Measurements from ENCODE around the gene GIPC2.
"Not testable (repeated sequence)": the region's sequence is repeated elsewhere in the genome, so short reads cannot be mapped to it uniquely, and the experiment has no call there.

GIPC2 gene

DNA sequence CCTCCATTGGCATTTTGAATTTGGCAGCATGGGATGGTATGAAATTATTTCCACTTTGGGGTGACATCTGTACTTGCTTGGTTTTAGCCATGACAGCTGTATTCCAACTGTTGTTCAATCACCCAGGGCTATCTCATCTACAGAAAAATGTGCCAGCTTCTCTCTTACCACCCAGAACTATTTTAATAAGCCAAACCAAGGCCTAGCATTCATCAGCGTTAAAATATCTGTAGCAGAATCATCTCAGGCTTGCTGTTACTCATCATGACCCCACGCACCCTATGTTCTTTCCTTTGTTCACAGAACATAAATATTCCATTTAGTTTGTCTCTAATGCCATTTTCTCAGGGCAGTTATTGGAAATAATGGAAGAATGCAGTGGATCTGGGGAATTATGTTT is 49.8 kb downstream of the GIPC2 start:
- DNase-seq (ENCODE audit: low read depth), result no peak

GRCh38 chr1:78096017-78096416 is 50.3 kb downstream of the GIPC2 start:
- no peak for DNase-seq (ENCODE audit: low read depth)

- DNase-seq (ENCODE audit: low read depth), result no peak
Measured at GRCh38 chr1:78096976-78097375, 51.2 kb downstream of the GIPC2 start.

- DNase-seq (ENCODE audit: low read depth), result no peak
Measured at GRCh38 chr1:78101051-78101450, 55.3 kb downstream of the GIPC2 start.

DNA sequence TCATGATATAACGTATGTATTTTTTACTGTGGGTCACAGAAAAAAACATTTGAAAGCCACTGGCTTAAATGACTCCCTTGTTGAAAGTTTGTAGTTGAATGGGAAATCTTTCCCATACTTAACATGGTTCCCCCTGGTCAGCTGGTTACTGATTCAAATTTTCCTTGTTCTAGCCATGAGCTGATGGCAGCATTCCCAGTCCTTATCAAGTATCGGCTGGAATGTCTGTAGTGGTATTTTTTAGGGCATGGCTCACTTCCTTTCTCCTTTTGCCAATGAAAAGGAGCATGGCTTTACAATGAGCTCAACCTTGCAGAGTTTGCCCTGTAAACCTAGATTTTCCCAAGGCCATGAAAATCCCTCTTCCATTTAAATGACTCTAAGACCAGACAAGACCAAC is 55.7 kb downstream of the GIPC2 start:
- DNase-seq (ENCODE audit: low read depth), result no peak

DNA sequence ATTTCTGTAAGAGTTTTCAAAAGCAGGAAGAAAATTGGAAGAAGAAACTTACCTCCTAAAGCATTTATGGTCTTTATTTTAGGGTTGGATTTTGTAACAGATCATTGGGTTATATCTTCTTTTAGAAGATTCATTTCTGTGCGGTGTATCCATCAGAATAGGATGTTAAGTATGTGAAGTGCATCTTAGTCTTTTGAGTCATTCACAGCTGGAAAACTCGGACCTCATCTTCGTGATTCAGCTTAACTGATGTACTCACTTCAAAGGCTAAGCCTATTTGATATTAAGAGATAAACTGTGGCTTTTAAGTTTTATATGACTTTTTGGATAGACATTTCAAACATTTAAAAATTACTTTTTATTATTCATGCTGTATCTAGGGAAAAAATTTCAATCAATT is 56.3 kb downstream of the GIPC2 start:
- DNase-seq (ENCODE audit: low read depth), result no peak

- no peak for DNase-seq (ENCODE audit: low read depth)
Measured at GRCh38 chr1:78102916-78103315, 57.1 kb downstream of the GIPC2 start.

DNA sequence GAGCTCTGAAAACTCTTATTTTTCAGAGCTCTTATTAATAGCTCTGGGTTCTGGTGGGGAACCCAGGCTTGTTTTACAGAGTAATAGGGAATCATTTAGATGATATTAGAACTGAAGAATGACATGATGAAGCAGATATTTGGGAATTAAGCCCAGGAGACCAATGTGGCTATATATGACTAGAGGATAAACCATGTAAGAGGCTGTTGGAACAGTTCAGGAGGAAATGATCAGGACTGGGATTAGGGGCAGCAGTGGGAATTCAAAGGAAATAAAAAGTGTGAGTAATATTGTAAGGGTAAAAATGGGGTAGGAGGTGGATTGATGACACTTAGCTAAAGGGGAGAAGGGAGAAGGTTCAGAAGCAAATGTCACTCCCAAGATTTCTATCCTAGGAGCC is 58.6 kb downstream of the GIPC2 start:
- no peak for DNase-seq (ENCODE audit: low read depth)

- not testable (repeated sequence) for DNase-seq (ENCODE audit: low read depth)
Measured at GRCh38 chr1:78109659-78110058, 63.9 kb downstream of the GIPC2 start.

- DNase-seq (ENCODE audit: low read depth), result no peak
Measured at GRCh38 chr1:78113156-78113916, 67.6 kb downstream of the GIPC2 start.

DNA sequence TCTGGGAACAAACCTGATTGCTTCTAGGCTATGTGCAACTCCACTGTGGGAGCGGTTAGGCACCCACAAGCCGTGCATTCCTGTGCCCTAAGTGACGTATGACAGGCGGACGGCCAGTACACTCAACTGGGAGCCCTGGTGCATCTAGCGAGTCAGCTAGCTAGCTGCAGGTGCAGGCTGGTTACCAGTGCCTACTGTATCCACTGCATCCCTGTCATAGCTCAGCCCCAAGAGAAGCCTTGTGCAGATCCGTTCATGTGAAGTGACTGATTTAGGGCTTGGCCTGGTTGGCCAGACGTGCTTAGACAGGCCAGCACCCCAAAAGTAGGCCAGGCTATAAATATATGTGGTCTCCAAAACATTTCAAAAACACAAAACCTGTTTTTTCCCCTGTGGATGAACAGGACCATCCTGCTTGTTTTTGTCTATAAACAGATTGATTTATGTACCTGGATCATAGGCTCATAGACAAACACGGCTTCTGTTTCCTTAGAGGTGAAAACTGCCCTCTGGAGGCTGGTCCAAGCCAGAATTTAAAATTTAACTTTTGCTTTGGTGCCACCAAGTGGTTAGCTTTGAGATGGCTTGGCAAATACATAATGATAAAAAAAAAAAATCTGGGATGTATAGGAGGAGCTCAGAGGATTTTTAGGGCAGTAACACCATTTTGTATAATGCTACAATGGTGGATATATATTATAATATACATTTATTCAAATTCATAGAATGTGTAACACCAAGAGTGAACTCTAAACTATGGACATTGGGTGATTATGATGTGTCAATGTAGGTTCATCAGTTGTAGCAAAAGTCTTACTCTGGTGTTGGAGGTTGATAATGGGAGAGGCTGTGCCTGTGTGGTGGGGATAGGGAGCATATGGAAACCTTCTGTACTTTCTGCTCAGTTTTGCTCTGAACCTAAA is 68.5 kb downstream of the GIPC2 start:
- DNase-seq (ENCODE audit: low read depth), result no peak

GRCh38 chr1:78120485-78120884 is 74.7 kb downstream of the GIPC2 start:
- DNase-seq (ENCODE audit: low read depth), result not testable (repeated sequence)

GRCh38 chr1:78121710-78122109 is 75.9 kb downstream of the GIPC2 start:
- DNase-seq (ENCODE audit: low read depth), result no peak

GRCh38 chr1:78122389-78122788 is 76.6 kb downstream of the GIPC2 start:
- no peak for DNase-seq (ENCODE audit: low read depth)

- DNase-seq (ENCODE audit: low read depth), result no peak
Measured at GRCh38 chr1:78126506-78126905, 80.7 kb downstream of the GIPC2 start.

GRCh38 chr1:78132174-78132947 is 86.6 kb downstream of the GIPC2 start:
- no peak for DNase-seq (ENCODE audit: low read depth)

- DNase-seq (ENCODE audit: low read depth), result no peak
Measured at GRCh38 chr1:78132948-78133322, 87.2 kb downstream of the GIPC2 start.

- DNase-seq (ENCODE audit: low read depth), result no peak
Measured at GRCh38 chr1:78136680-78137079, 90.9 kb downstream of the GIPC2 start.

DNA sequence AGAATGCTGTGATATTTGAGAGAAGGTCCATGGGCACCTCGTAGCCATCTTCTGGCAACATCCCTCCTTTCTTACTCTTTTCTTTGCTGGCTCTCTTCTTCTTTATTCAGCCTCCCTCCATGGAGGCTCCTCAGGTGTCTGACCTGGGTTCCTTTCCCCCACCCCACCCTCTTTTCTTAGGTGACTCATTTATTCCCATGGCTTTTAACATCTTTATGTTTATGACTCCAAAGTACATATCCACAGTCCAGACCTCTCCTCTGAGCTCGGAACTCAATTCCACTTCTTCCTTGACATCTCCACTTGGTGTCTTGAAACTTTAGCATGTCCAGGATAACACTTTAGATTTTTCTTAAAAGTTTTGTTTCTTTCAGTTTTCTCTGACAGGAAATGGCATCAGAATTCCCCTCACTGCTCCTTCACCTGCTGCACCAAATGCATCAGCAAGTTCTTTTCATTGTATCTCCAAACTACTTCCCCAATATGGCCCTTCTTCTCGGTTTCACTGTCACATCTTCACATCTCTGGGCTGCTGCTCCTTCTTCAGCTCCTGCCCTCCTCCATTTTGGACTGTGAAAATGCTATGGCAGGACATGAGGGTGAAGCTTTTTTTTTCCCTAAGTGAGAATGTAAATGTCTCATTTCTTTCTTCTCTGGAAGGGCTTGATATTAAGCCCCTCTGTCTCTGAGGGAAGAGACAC is 95.9 kb downstream of the GIPC2 start:
- no peak for DNase-seq (ENCODE audit: low read depth)

- DNase-seq (ENCODE audit: low read depth), result no peak
Measured at GRCh38 chr1:78142736-78143135, 97.0 kb downstream of the GIPC2 start.

DNA sequence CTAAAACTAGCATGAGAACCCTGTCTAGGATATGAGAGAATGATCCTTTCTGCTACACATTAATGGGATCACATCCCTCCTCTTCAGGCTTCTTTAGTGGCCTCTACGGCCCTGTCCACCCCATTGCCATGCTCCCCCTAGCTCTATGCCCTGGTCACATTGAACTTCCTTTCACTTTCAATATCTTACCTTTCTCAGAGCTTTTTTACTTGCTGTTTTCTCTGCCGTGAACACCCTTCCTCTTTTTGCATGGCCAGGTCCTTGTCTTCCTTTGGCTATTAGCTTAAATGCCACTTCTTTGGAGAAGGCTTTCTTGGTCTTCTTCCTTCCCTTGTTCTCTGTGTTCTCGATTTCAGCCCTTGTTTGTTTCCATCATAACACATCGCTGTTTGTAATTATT is 97.4 kb downstream of the GIPC2 start:
- DNase-seq (ENCODE audit: low read depth), result no peak

DNA sequence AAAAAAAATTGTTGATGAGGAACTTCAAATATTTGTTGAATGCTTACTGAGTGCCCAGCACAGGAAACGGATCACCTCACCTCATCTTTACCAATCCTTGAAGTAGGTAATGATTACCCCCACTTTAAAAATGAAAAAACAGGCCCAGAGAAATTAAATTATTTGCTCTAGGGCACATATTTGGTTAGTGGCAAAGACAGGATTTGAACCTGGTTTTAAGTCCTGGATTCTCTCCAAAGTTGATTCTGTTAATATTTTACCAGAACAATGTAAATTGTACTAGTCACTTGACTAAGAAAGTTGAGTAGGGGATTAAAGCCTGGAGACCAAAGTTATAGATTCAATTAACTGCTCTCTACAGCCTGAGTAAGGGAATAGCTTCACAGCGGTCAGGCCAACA is 97.9 kb downstream of the GIPC2 start:
- DNase-seq (ENCODE audit: low read depth), result no peak

All from stimulated activated CD8-positive, alpha-beta memory T cell treated with anti-CD3 and anti-CD28 coated beads, Interleukin-12 subunit alpha, Interleukin-12 subunit beta, amount 100 ng/mL, for 4 hours (primary cell).